H9 (cell line): ENCODE measurements around the gene RFX1. TPM values are rescaled to one million over a fixed set of nuclear protein-coding genes. Genes with fewer than 3 reads are reported as not detected.

Source experiments
- DNase-seq: peaks from one replicate; pipeline ENCODE4 v3.0.0-alpha.2; 2017
- H2AFZ ChIP-seq: one replicate; pipeline ENCODE4 v1.6.1; 2013; ENCODE audit warnings: mild to moderate bottlenecking, low read length, control low read depth, moderate library complexity
- H2AK5ac ChIP-seq: 2 replicates; pipeline ENCODE4 v1.6.1; 2013; ENCODE audit warnings: low read length, control low read depth, mixed read lengths; ENCODE audit not compliant: insufficient read length
- H2BK120ac ChIP-seq: one replicate; pipeline ENCODE4 v1.6.1; 2013; ENCODE audit warnings: low read depth, mild to moderate bottlenecking, low read length, control low read depth, inconsistent platforms; ENCODE audit not compliant: poor library complexity, severe bottlenecking
- H2BK12ac ChIP-seq: 2 replicates; pipeline ENCODE4 v1.6.1; 2013; ENCODE audit warnings: low read length, control low read depth, mixed read lengths, low read depth; ENCODE audit not compliant: insufficient read length
- H2BK15ac ChIP-seq: 2 replicates; pipeline ENCODE4 v1.6.1; 2013; ENCODE audit warnings: low read depth, low read length, control low read depth
- H2BK20ac ChIP-seq: one replicate; pipeline ENCODE4 v1.6.1; 2013; ENCODE audit warnings: low read depth, mild to moderate bottlenecking, low read length, control low read depth, inconsistent platforms; ENCODE audit not compliant: poor library complexity, severe bottlenecking
- H2BK5ac ChIP-seq: 2 replicates; pipeline ENCODE4 v1.6.1; 2013; ENCODE audit warnings: low read length, control low read depth, mixed read lengths; ENCODE audit not compliant: insufficient read length
- H3K14ac ChIP-seq: 2 replicates; pipeline ENCODE4 v1.6.1; 2013; ENCODE audit warnings: low read length, control low read depth; ENCODE audit not compliant: insufficient read depth
- H3K18ac ChIP-seq: 2 replicates; pipeline ENCODE4 v1.6.1; 2013; ENCODE audit warnings: low read depth, mild to moderate bottlenecking, mixed read lengths, low read length, control low read depth; ENCODE audit not compliant: insufficient read length
- H3K23ac ChIP-seq: 2 replicates; pipeline ENCODE4 v1.6.1; 2013; ENCODE audit warnings: low read length, control low read depth, mixed read lengths, low read depth; ENCODE audit not compliant: insufficient read length
- H3K23me2 ChIP-seq: 2 replicates; pipeline ENCODE4 v1.6.1; 2013; ENCODE audit warnings: low read depth, mild to moderate bottlenecking, mixed read lengths, low read length, control low read depth; ENCODE audit not compliant: insufficient read length, poor library complexity, severe bottlenecking
- H3K27ac ChIP-seq: 2 replicates; pipeline ENCODE4 v1.5.1; 2013; ENCODE audit warnings: low read length, control low read depth, mixed read lengths, low read depth; ENCODE audit not compliant: insufficient read length
- H3K27me3 ChIP-seq: 2 replicates; pipeline ENCODE4 v1.6.1; 2013; ENCODE audit warnings: low read length, control low read depth, inconsistent platforms; ENCODE audit not compliant: insufficient read depth
- H3K4ac ChIP-seq: 2 replicates; pipeline ENCODE4 v1.6.1; 2013; ENCODE audit warnings: low read depth, mild to moderate bottlenecking, control low read depth, inconsistent platforms, low read length, moderate library complexity
- H3K4me1 ChIP-seq: 2 replicates; pipeline ENCODE4 v1.6.1; 2013; ENCODE audit warnings: low read length, control low read depth, inconsistent platforms; ENCODE audit not compliant: insufficient read depth
- H3K4me2 ChIP-seq: 2 replicates; pipeline ENCODE4 v1.6.1; 2013; ENCODE audit warnings: low read length, control low read depth, mixed read lengths; ENCODE audit not compliant: insufficient read length, insufficient read depth
- H3K56ac ChIP-seq: 2 replicates; pipeline ENCODE4 v1.6.1; 2013; ENCODE audit warnings: low read depth, mild to moderate bottlenecking, mixed read lengths, low read length, control low read depth; ENCODE audit not compliant: insufficient read length
- H3K79me1 ChIP-seq: 2 replicates; pipeline ENCODE4 v1.6.1; 2013; ENCODE audit warnings: low read depth, mild to moderate bottlenecking, moderate library complexity, low read length, control low read depth, inconsistent platforms; ENCODE audit not compliant: insufficient read depth, poor library complexity, severe bottlenecking
- H3K79me2 ChIP-seq: 2 replicates; pipeline ENCODE4 v1.6.1; 2013; ENCODE audit warnings: low read length, control low read depth, inconsistent platforms; ENCODE audit not compliant: insufficient read depth
- H3K9ac ChIP-seq: 2 replicates; pipeline ENCODE4 v1.6.1; 2013; ENCODE audit warnings: low read length, control low read depth, mixed read lengths; ENCODE audit not compliant: insufficient read length; ENCODE audit errors: extremely low read depth
- H3K9me3 ChIP-seq: one replicate; pipeline ENCODE4 v1.6.1; 2013; ENCODE audit warnings: low read depth, low read length, inconsistent platforms; ENCODE audit not compliant: control insufficient read depth
- H3T11ph ChIP-seq: one replicate; pipeline ENCODE4 v1.6.1; 2013; ENCODE audit warnings: mild to moderate bottlenecking, low read length, control low read depth, inconsistent platforms
- H4K20me1 ChIP-seq: one replicate; pipeline ENCODE4 v1.6.1; 2013; ENCODE audit not compliant: control insufficient read depth, insufficient read length, insufficient read depth
- H4K5ac ChIP-seq: 2 replicates; pipeline ENCODE4 v1.6.1; 2013; ENCODE audit warnings: low read depth, mild to moderate bottlenecking, mixed read lengths, low read length, control low read depth; ENCODE audit not compliant: insufficient read length
- H4K8ac ChIP-seq: replicated peaks from 2 replicates; pipeline ENCODE4 v1.6.1; 2013; ENCODE audit warnings: low read length, control low read depth, mixed read lengths, low read depth; ENCODE audit not compliant: insufficient read length
- H4K91ac ChIP-seq: 2 replicates; pipeline ENCODE4 v1.6.1; 2013; ENCODE audit warnings: low read depth, mild to moderate bottlenecking, moderate library complexity, mixed read lengths, low read length, control low read depth; ENCODE audit not compliant: insufficient read length
- H3K27ac Mint-ChIP-seq, 3 experiments: 2 replicates in 2 of 3; 3 replicates in 1 of 3; pipeline ENCODE4 v1.8.0; 2020 to 2021; ENCODE audit warnings: mixed read lengths in 3 of 3, mild to moderate bottlenecking in 1 of 3, moderate library complexity in 1 of 3
- H3K27me3 Mint-ChIP-seq: 2 replicates; pipeline ENCODE4 v1.8.0; 2021; ENCODE audit warnings: low read depth, mild to moderate bottlenecking, moderate library complexity, mixed read lengths
- H3K36me3 Mint-ChIP-seq, 3 experiments: 2 replicates in 2 of 3; 3 replicates in 1 of 3; pipeline ENCODE4 v1.8.0; 2020 to 2021; ENCODE audit warnings: low read depth in 3 of 3, mixed read lengths in 3 of 3; ENCODE audit not compliant: insufficient read depth in 1 of 3
- H3K4me1 Mint-ChIP-seq, 2 experiments: 2 replicates each; pipeline ENCODE4 v1.8.0; 2020; ENCODE audit warnings: mixed read lengths in 2 of 2
- H3K4me3 Mint-ChIP-seq, 2 experiments: 2 replicates in 1 of 2; 3 replicates in 1 of 2; pipeline ENCODE4 v1.8.0; 2020 to 2021; ENCODE audit warnings: mild to moderate bottlenecking in 2 of 2, mixed read lengths in 2 of 2, moderate library complexity in 1 of 2
- H3K9me3 Mint-ChIP-seq, 2 experiments: 2 replicates in 1 of 2; 3 replicates in 1 of 2; pipeline ENCODE4 v1.8.0; 2020; ENCODE audit warnings: mild to moderate bottlenecking in 2 of 2, mixed read lengths in 2 of 2, moderate library complexity in 1 of 2
- WGBS: extraction: QIAGEN DNeasy Blood & Tissue Kit; methylation state at CpG from one replicate; pipeline ENCODE4 v1.1.7; 2013; ENCODE audit warnings: missing lambda C conversion rate, low lambda C conversion rate, mixed read lengths; ENCODE audit not compliant: insufficient read length; ENCODE audit errors: extremely low coverage; 5-methylcytosine and 5-hydroxymethylcytosine counted together
- total RNA-seq: library from RNA; stranded (reverse); gene quantifications from 2 replicates; pipeline ENCODE4 v1.2.1, GENCODE V29; 2021
- TF ChIP-seq, protein P1 (sequence below): fragments of 200-600 bp; sonication (generic); conservative IDR thresholded peaks from 3 replicates; pipeline ENCODE4 v1.8.0; 2021; ENCODE audit warnings: antibody characterized with exemption, mild to moderate bottlenecking

Gene RFX1
- total RNA-seq, 1 experiment from 2014 or later = 21.4 TPM

DNA sequence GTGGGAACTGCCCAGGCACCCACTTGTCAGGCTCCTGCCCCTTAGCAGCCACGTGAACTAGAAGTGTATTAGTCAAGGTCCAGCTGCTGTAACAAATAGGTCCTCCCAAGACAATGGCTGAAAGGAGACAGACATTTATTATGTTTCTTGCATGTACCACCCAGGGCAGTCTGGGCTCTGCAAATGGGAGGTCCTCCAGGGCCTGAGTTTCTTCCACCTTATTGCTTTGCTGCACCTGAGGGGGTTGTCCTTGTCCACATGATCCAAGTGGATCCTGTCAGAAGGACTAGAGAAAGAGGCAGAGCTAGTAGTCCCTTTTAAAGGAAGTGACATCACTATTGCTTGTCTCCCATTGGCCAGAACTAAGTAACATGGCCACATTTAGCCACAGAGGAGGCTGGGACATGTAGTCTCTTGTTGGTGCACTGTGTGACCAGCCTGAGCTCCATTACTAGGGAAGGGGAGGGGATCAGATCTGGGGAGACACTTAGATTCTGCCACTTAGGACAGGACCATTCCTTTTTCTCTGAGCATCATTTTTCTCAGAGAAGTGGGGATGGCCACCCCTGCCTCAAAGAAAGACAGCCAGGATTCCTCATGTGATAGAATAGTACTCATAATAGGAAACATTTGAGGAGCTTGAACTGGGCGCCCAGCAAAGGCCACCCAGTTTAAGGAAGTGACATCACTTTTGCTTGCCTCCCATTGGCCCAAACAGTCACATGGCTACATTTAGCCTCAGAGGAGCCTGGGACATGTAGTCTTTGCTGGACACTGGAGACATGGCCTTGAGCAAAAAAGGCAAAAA, 85.0 kb downstream of the RFX1 start:
- H3K14ac ChIP-seq = no peak overlapping the region
- H3K79me2 ChIP-seq = no peaks in the 10 kb centered on the region
- Mint-ChIP-seq H3K27ac (peak overlapping the region in 2 of 3 experiments; percentile 28 to 49; a peak in 3 of 7 replicates), H3K27me3 (no peaks in the 10 kb centered on the region), H3K9me3 (peaks cover 8 to 12% of the 10 kb centered on the region in 2 experiments; a peak in 4 of 5 replicates), H3K36me3 (peaks cover 39 to 80% (median 62%) of the 10 kb centered on the region in 3 experiments), H3K4me1 (no peaks in the 10 kb centered on the region), H3K4me3 (no peak overlapping the region)
- WGBS = no CpG with 5 or more reads among the region's 2 CpGs
- peaks cover 6% of the 10 kb centered on the region for H3K9me3 ChIP-seq
- H3K27ac ChIP-seq = no peak overlapping the region
- H3K27me3 ChIP-seq = no peaks in the 10 kb centered on the region
- H3T11ph ChIP-seq = no peak overlapping the region
- H2BK15ac ChIP-seq = no peak overlapping the region
- no peak overlapping the region for H3K4ac ChIP-seq
- H3K18ac ChIP-seq = no peak overlapping the region
- no peak overlapping the region for H2BK12ac ChIP-seq
- no peak overlapping the region for H2AFZ ChIP-seq
- no peak overlapping the region for H2BK20ac ChIP-seq
- H3K9ac ChIP-seq = no peak overlapping the region
- H4K8ac ChIP-seq = no peak overlapping the region
- no peak overlapping the region for H2AK5ac ChIP-seq
- H3K4me1 ChIP-seq = no peaks in the 10 kb centered on the region
- no peak overlapping the region for H2BK120ac ChIP-seq
- H3K4me2 ChIP-seq = no peak overlapping the region
- no peak overlapping the region for H4K5ac ChIP-seq
- no peak overlapping the region for H3K23ac ChIP-seq
- H3K56ac ChIP-seq = no peak overlapping the region
- H2BK5ac ChIP-seq = no peak overlapping the region
- TF ChIP-seq, protein P1, sequence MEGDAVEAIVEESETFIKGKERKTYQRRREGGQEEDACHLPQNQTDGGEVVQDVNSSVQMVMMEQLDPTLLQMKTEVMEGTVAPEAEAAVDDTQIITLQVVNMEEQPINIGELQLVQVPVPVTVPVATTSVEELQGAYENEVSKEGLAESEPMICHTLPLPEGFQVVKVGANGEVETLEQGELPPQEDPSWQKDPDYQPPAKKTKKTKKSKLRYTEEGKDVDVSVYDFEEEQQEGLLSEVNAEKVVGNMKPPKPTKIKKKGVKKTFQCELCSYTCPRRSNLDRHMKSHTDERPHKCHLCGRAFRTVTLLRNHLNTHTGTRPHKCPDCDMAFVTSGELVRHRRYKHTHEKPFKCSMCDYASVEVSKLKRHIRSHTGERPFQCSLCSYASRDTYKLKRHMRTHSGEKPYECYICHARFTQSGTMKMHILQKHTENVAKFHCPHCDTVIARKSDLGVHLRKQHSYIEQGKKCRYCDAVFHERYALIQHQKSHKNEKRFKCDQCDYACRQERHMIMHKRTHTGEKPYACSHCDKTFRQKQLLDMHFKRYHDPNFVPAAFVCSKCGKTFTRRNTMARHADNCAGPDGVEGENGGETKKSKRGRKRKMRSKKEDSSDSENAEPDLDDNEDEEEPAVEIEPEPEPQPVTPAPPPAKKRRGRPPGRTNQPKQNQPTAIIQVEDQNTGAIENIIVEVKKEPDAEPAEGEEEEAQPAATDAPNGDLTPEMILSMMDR = no peak
- peak; percentile 47 for DNase-seq
- no peaks in the 10 kb centered on the region for H3K79me1 ChIP-seq
- H4K20me1 ChIP-seq = no peaks in the 10 kb centered on the region
- H4K91ac ChIP-seq = no peak overlapping the region
- H3K23me2 ChIP-seq = no peaks in the 10 kb centered on the region
